ENCODE measurements around the gene IER3IP1. TPM values are rescaled to one million over a fixed set of nuclear protein-coding genes. Genes with fewer than 3 reads are reported as not detected.
A peak's percentile ranks its signal among the peaks of the same experiment; 100 is the strongest.

Gene IER3IP1
- total RNA-seq, 1 donor from 2014 or later: 9.6 TPM

GRCh38 chr18:47143899-47144485 lies 32.2 kb downstream of the IER3IP1 start:
- intact Hi-C loops (cut with micrococcal nuclease): no loop called here
- no peak for DNase-seq
- H3K9me3 ChIP-seq (replicated peaks): no peaks in the 10 kb centered on the region
- no peaks in the 10 kb centered on the region for H3K36me3 ChIP-seq
- H3K27ac ChIP-seq (replicated peaks): peak overlapping the region; percentile 36
- H3K4me1 ChIP-seq: peaks cover 75% of the 10 kb centered on the region
- H3K27me3 ChIP-seq (ENCODE audit: low read depth): no peaks in the 10 kb centered on the region
- TF ChIP-seq, protein P1, sequence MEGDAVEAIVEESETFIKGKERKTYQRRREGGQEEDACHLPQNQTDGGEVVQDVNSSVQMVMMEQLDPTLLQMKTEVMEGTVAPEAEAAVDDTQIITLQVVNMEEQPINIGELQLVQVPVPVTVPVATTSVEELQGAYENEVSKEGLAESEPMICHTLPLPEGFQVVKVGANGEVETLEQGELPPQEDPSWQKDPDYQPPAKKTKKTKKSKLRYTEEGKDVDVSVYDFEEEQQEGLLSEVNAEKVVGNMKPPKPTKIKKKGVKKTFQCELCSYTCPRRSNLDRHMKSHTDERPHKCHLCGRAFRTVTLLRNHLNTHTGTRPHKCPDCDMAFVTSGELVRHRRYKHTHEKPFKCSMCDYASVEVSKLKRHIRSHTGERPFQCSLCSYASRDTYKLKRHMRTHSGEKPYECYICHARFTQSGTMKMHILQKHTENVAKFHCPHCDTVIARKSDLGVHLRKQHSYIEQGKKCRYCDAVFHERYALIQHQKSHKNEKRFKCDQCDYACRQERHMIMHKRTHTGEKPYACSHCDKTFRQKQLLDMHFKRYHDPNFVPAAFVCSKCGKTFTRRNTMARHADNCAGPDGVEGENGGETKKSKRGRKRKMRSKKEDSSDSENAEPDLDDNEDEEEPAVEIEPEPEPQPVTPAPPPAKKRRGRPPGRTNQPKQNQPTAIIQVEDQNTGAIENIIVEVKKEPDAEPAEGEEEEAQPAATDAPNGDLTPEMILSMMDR (IDR thresholded peaks at IDR 0.05; ENCODE audit: borderline replicate concordance): no peak
- H3K4me3 ChIP-seq: no peak overlapping the region

DNA sequence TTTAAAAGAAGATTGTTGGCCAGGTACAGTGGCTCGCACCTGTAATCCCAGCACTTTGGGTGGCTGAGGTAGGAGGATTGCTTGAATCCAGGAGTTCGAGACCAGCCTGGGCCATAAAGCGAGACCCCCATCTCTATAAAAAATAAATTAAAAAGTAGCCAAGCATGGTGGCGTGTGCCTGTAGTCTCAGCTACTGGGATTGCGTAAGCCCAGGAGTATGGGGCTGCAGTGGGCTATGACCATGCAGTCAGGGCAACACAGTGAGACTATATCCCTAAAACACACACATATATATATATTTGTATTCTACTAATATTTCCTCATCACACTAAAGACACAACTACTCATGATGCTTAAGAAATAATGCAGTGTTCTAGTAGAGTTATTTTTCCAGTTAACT lies 33.0 kb downstream of the IER3IP1 start:
- intact Hi-C loops (cut with micrococcal nuclease): no loop called here
- Histone ChIP-seq H3K9me3 (replicated peaks) (no peaks in the 10 kb centered on the region), H3K27ac (replicated peaks) (no peak overlapping the region), H3K4me3 (no peak overlapping the region), H3K36me3 (no peaks in the 10 kb centered on the region), H3K4me1 (peaks cover 66% of the 10 kb centered on the region), H3K27me3 (ENCODE audit: low read depth) (no peaks in the 10 kb centered on the region)
- DNase-seq: no peak
- TF ChIP-seq, protein P1 (IDR thresholded peaks at IDR 0.05; ENCODE audit: borderline replicate concordance): no peak

GRCh38 chr18:47141289-47141688 lies 34.9 kb downstream of the IER3IP1 start:
- no peak for DNase-seq
- TF ChIP-seq, protein P1 (IDR thresholded peaks at IDR 0.05; ENCODE audit: borderline replicate concordance): no peak
- intact Hi-C loops (cut with micrococcal nuclease): no loop called here
- no peak overlapping the region for H3K27ac ChIP-seq (replicated peaks)
- no peaks in the 10 kb centered on the region for H3K9me3 ChIP-seq (replicated peaks)
- H3K4me1 ChIP-seq: peaks cover 49% of the 10 kb centered on the region
- no peak overlapping the region for H3K4me3 ChIP-seq
- no peaks in the 10 kb centered on the region for H3K27me3 ChIP-seq (ENCODE audit: low read depth)
- peaks cover 10% of the 10 kb centered on the region for H3K36me3 ChIP-seq

GRCh38 chr18:47121146-47121545 lies 55.0 kb downstream of the IER3IP1 start:
- DNase-seq: no peak
- Histone ChIP-seq H3K9me3 (replicated peaks) (no peaks in the 10 kb centered on the region), H3K27me3 (ENCODE audit: low read depth) (no peaks in the 10 kb centered on the region), H3K4me3 (no peak overlapping the region), H3K4me1 (no peaks in the 10 kb centered on the region), H3K27ac (replicated peaks) (no peak overlapping the region), H3K36me3 (peaks cover 26% of the 10 kb centered on the region)
- intact Hi-C loops (cut with micrococcal nuclease): no loop called here
- TF ChIP-seq, protein P1 (IDR thresholded peaks at IDR 0.05; ENCODE audit: borderline replicate concordance): no peak

- Histone ChIP-seq H3K27me3 (ENCODE audit: low read depth) (no peaks in the 10 kb centered on the region), H3K36me3 (peaks cover 24% of the 10 kb centered on the region), H3K4me3 (no peak overlapping the region), H3K27ac (replicated peaks) (no peak overlapping the region), H3K4me1 (no peaks in the 10 kb centered on the region), H3K9me3 (replicated peaks) (no peaks in the 10 kb centered on the region)
- TF ChIP-seq, protein P1 (IDR thresholded peaks at IDR 0.05; ENCODE audit: borderline replicate concordance): no peak
- intact Hi-C loops (cut with micrococcal nuclease): no loop called here
- DNase-seq: no peak
These were observed 55.7 kb downstream of the IER3IP1 start for GRCh38 chr18:47120428-47120827.
